Eye (tissue), 1 donor: ENCODE data around the gene CNGB1.
"Not testable (repeated sequence)": the region's sequence is repeated elsewhere in the genome, so short reads cannot be mapped to it uniquely, and the experiment has no call there.

Experiments
- DNase-seq: peaks from one replicate; pipeline ENCODE4 v3.0.0-alpha.2; 2015

The CNGB1 gene

DNA sequence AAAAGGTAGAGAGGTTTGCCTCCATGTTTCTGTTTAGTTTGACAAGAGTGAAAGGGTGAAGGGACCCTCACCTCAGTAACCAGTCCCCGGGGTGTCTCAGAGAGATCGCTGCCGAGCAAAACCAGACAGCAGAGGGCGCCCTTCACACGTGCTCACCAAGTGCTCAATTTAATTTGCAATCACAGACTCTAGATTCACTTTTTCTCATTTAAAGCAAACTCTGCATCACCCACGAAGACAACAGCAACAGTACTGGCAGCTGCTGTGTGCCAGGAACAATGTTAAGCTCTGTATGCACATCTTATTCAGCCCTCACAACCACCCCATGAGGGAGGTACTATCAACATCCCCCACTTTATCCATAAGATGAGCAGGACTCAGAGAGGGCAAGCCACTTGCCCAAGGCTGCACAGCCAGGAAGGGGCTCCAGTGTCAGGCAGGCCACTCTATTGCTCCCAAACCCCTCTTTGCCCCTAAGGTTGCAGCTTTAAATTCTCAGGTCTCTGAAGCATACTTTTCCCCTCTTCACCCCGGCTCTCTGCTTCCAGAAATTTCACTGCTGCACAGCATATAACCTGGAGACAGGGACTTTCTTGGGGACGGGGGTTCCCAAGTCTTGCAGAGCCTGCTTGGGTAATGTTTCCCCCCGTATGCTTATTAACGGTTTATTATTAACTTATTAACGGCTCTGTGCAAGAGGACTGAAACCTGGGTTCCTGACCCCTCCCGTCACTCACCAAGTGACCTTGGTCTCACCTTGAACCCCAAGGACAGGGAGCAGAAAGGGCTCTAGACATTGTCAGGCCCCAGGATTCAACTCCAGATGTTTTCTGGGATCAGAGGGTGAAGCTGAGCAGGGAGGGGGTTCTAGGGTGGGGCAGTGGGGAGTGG is 70.9 kb downstream of the CNGB1 start:
- DNase-seq = peak; percentile 86

DNA sequence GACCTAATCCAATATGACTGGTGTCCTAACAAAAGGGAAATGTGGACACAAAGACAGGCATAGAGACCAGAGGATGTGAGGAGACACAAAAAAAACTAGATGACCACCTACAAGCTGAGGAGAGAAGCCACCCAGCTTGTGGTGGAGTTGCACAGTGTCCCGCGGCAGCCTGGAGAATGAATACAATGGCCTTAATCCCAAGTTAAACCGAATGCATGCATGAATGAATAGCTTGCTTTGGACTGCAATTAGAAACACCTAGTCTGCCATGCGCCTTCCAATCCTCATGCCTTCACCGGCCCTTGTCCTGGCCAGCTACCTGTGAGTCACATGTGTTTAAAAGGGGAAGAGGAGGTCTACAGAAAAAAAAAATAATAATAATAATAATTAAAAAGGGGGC is 72.0 kb downstream of the CNGB1 start:
- peak; percentile 45 for DNase-seq

- no peak for DNase-seq
Observed at GRCh38 chr16:57897996-57898395, 72.9 kb downstream of the CNGB1 start.

GRCh38 chr16:57897053-57897784 is 73.7 kb downstream of the CNGB1 start:
- DNase-seq = no peak

DNA sequence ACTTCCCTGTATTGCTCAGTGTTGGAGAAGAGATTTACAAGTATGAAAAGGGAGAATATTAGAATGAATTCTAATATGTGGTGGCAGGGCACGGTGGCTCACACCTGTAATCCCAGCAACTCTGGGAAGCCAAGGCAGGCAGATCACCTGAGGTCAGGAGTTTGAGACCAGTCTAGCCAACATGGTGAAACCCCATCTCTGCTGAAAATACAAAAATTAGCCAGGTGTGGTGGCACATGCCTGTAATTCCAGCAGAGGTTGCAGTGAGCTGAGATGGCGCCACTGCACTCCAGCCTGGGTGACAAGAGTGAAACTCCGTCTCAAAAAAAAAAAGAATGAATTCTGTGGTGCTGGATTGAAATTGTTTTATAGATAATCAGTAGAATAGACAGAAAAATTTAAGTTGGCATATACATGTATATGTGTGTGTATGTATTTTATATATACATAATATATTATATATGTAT is 75.8 kb downstream of the CNGB1 start:
- DNase-seq = not testable (repeated sequence)

DNA sequence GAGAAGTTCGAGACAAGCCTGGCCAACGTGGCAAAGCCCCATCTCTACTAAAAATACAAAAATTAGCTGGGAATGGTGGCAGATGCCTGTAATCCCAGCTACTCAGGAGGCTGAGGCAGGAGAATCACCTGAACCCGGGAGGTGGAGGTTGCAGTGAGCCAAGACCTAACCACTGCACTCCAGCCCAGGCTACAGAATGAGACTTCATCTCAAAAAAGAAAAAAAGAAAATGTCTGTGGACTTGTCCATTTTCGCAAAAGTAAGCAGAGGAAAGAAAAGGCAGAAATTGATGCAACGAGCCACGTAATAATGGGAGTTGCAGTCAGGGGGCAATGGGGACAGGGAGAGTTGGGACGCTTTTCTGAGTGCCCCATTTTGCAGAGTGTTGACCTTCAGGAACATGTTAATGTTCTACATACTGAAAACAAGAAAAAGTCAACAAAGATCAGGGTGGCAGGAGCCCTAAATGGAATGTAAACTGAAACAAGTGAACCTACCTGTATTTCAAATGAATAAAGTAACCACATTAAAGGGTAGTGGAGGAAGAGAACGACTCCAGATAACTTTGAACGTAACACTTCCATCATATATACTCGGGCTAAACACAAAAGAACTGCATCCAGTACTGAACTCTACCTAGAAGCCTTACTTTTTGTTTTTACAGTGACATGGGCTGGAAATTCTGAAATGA is 76.4 kb downstream of the CNGB1 start:
- DNase-seq = no peak

- no peak for DNase-seq
Observed at GRCh38 chr16:57893559-57894389, 77.2 kb downstream of the CNGB1 start.

DNA sequence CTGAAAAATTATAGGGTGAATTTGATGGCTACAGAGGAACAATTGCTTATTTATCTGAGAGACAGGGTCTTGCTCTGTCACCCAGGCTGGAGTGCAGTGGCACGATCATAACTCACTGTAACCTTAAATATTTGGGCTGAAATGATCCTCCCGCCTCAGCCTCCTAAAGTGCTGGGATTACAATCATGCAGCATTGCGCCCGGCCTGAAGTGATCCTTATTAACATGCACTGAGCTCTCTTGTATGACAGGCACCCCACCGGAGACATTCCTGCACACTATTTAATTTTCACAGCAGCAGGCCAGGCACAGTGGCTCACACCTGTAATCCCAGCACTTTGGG is 77.7 kb downstream of the CNGB1 start:
- no peak for DNase-seq

DNA sequence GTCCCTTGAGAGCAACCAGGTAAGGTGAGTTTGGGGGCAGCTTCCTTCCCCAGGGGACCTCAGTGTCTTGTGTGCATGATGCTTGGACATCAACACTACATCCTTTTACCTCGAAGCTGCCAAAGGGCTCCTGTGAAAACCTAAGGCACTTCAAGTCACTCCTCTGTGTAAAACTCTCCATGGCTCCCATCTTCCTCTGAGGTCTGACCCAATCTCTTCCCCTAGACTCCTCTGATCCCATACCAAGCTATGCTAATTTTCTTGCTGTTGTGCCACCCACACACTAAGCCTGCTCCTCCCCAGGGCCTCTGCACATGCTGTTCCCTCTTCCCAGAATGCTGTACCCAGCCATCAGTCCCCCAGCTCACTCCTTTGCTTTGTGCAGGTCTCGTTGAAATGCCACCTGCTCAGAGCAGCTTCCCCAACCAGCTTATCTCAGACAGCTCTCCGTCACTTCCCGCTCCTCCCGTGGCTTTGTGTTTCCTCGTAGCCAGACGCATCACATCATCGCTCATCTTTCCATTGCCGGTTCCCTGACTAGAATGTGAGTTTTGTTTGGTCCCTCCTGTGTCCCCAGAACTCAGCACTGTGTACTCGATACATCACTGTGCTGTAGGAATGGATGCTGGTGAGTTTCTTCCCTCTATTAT is 78.4 kb downstream of the CNGB1 start:
- DNase-seq = no peak

DNA sequence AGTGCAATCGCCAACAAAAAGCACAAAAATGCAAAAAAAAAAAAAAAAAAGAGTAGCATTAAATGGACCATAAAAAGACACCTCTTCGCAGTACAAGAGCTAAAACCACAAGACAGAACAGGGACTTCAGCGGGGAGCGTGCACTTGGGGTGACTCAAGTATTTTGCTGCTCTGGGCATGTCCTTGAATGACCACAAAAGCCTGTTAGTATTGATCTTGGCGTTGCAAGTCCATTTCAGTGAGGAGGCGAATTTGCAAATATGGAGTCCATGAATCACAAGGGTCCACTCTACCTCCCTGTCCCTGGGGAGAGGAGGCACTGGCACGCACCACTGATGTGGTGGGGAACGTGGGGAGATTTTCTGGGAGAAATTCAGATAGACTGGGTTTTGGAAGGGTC is 78.9 kb downstream of the CNGB1 start:
- peak; percentile 28 for DNase-seq

DNA sequence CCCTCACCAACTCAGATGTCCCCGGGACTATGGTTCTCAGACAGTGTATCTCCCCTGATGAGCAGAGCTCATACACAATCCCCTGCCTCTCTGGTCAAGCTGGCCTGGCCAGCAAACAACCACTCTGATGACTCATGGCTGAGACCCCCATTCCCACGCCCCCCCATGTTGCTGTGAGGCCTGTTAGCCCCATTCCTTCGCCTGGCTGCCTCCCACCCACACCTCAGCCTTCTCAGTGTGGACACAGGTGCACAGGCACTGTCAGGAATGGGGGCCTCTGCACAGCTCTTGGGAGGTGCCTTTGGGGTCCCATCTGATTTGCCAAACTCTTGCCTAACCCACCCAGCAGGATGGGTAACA is 80.2 kb downstream of the CNGB1 start:
- no peak for DNase-seq

DNA sequence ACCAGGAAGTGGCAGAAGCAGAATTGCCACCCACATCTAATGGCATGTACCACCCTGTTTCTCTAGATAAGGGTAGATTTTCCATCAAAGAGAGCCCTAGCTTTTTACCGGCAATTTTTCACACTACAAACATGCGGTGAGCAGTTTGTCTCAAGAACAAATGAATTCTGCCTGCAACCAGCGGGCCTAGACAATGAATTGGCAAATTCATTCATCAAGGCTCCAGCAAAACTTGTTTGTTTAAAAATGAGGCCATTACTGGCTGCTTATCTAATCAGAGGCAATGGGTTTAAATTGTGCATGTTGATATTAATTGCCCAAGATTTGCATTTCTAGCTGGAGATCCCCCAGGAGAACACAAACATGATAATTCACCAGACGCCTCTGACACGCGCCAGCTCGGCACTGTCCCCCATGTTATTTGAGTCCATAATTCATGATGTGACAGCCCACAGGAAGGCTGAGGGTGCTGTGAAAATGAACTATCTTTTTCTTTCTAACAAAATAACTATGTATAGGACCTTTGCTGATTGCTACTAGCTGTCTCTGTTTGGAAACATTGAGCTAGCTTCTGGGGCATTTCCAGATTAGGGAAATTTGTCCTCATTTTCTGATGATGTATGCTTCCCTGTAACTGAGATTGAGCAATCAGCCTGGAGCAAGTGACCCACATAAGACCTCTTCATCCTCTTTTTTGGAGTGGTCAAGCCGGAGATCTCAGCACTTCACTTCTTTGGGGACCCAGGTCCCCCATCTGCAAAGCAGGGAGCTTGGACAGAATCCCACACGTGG is 80.8 kb downstream of the CNGB1 start:
- DNase-seq = no peak

GRCh38 chr16:57889522-57889921 is 81.4 kb downstream of the CNGB1 start:
- no peak for DNase-seq

DNA sequence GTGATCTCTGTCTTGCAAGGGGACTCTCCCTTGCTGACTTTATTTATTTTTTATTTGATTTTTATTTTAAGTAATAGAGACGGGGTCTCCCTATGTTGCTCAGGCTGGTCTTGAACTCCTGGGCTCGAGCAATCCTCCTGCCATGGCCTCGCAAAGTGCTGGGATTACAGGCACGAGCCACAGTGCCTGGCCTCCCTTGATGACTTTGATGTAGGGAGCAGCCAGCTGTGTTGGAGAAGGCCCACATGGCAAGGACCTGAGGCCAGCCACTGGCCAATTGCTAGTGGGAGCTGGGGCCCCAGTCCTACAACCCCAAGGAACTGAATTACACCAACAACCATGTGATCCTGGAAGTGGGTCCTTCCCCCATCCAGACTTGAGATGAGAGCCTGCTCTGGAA is 81.8 kb downstream of the CNGB1 start:
- no peak for DNase-seq

- no peak for DNase-seq
Observed at GRCh38 chr16:57888128-57888527, 82.8 kb downstream of the CNGB1 start.

DNA sequence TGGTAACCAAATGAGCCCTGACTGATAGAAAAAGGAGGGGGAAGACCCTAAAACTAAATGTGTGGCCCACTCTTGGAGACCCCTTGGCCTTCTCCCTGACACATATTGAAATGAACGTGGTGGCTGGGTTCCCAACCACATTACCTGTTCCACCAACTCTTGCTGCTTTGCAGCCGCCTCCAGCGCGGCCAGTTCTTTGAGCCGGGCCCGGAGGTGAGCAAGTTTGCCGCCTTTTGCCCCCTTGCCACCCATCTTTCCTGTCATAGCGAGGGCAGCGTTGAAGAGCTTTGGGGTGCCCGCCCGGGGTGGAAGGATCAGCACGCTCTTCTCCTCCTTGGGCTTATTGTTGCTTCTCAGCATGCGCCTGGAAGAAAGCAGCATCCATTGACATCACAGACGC is 83.2 kb downstream of the CNGB1 start:
- no peak for DNase-seq

DNA sequence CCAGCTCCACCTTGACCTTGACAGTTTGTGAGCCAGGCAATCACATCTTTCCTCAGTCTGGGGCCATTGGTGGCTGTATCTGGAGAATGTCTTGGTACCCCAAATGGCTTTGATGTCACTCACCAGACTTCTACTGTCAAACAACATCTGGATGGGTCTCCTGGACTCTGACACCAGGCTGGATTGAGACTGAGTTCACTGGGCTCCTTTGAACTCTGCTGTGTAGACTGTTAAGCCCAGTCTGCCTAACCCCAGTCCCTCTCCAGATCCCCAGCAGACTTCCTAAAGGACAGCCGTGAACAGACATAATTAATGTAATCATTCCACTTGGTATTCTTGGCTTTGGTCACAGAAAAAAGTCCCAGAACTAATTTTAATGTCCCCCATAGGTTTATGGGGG is 84.5 kb downstream of the CNGB1 start:
- no peak for DNase-seq

DNA sequence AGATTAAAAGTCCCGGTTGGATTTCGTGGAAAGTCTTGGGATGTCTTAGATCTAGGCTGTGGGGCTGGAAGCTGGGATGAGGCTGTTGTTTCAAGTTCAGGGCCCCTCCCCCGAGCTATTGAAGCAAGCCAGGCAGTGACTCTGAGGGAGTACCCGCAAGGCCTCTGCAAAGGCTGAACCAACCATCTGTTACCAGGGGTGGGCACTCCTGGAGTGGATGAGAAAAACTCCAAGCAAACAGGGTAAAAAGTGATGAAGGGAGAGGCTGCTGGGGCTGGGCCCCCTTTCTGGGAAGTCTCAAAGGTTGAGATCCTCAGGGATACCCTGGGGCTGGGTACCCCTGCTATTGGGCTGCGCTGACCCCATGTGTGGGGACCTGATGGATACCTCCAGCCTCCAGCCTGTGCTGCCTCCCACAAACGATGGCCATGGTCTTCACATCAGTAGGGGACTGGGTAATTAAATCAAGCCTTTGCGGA is 86.2 kb downstream of the CNGB1 start:
- DNase-seq = peak; percentile 33

DNA sequence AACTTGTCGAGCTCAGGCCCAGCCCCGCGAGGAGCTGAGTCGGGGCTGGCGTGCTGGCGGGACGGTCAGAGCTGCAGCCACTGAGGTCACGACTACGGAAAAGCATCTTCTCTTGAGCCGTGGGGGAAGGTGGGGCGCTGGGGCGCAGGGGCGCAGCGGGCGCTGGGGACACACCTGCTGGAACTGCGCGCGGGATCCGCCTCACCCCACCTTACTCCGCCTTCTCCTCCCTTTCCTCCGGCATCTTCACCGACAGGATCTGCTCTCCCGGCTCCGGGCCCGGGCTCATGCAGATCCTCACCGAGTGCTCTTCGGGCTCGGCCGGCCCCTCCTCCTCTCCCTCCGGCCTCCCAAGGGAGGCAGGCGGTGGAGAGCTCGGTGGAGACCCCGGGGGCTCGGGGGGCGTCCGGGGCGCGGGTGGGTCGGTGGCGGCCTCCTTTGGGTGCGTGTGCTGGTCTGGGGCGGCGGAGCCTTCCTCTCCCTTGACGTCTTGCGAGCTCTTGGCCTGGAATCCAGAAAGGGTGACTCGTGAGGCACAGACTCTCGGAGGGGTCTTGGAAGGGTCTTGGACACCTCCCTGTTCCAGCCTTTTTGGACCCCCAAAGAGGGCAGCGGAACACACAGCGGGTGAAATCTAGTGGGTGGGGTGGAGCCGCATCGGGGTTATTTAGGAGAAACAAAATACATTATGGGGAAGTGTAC is 86.8 kb downstream of the CNGB1 start:
- DNase-seq = peak; percentile 27

DNA sequence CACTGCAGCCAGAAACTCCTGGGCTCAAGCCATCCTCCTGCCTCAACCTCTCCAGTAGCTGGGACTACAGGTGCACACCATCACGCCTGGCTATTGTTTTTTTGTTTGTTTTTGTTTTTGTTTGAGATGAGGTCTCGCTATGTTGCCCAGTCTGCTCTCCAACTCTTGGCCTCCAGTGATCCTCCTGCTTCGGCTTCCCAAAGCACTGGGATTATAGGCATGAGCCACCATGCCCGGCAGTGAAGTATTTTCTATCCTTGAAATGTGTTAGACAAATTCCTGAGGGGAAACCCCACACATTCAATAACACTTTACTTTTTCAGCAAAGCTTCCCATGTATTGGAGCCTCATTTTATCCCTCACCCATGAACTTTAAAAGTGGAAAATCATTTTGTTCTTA is 87.4 kb downstream of the CNGB1 start:
- no peak for DNase-seq

DNA sequence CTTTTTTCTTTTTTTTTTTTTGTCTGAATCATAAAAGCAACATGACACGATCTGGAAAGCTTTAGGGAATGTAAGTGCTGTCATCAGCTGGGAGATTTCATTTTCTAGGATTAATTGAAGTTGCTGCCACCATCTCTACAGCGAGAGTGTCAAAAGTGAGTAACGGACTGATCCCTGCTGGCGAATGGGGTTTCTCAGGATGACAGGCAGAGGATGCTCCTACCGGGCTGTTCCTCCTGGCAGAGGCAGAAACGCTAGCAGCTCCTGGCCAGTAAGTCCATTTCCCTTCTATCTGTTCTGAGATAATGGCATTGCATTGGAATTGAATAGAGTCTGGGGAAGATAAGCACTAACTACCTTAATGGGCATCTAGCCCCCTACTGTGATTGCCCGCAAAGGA is 88.1 kb downstream of the CNGB1 start:
- no peak for DNase-seq
